Measurements from ENCODE around the gene AGMAT.

AGMAT gene, protein sequence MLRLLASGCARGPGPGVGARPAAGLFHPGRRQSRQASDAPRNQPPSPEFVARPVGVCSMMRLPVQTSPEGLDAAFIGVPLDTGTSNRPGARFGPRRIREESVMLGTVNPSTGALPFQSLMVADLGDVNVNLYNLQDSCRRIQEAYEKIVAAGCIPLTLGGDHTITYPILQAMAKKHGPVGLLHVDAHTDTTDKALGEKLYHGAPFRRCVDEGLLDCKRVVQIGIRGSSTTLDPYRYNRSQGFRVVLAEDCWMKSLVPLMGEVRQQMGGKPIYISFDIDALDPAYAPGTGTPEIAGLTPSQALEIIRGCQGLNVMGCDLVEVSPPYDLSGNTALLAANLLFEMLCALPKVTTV

DNA sequence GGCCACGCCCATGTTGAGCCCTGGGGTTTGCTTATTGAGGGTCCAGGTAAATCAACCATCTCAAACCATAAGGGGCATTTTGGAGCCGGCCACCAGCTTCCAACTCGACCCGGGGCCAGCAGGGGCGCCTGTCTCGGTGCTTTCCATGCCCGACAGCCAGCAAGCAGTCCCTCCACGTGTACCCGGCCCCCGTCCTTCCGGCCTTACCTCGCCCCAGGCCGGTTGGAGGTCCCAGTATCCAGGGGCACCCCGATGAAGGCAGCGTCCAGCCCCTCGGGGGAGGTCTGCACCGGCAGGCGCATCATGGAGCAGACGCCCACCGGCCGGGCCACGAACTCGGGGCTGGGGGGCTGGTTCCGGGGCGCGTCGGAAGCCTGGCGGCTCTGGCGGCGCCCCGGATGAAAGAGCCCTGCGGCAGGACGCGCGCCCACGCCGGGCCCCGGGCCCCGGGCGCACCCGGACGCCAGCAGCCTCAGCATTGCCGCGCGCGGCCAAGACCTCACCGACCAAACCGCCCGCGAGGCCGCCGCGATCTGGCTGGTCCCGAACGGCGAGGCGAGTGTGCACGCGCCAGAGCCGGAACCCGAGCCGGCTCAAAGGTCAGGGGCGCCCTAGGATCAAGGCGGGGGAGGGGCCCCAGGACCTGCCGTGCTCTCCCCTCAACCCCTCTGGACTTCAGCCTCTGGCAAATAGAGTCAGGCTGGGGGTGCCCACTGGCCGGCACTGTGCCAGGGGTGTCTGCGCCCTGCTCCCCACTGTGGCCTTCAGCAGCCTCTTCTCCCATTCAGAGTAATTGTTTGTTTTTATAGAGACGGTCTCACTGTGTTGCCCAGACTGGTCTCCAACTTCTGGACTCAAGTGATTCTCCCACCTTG, at the start of gene AGMAT:
AGMAT (minus strand) TSS at position 563 of the 875 bp plus-strand sequence; CDS start at position 479, 84 bp downstream.
- peak; percentile 78 for DNase-seq (ENCODE audit: low read depth, low spot score)
- no peaks in the 10 kb centered on the region for H3K9me3 ChIP-seq (ENCODE audit: control insufficient read depth, insufficient read depth, low read length)
- H3K4me1 ChIP-seq (ENCODE audit: control insufficient read depth, insufficient read depth, low read length) = no peaks in the 10 kb centered on the region
- peak within 1 kb of the TSS; percentile 53; the same call in 1 of the 2 replicates for H3K4me3 ChIP-seq (ENCODE audit: low read length)
- H3K27ac ChIP-seq (ENCODE audit: low read length) = no peak within 1 kb of the TSS
- no peaks in the 10 kb centered on the region for H3K27me3 ChIP-seq (ENCODE audit: control insufficient read depth, insufficient read depth, low read length)
- no CpG with 5 or more reads among the region's 68 CpGs for WGBS (ENCODE audit: insufficient coverage, insufficient read length)
- no peaks in the 10 kb centered on the region for H3K36me3 ChIP-seq (ENCODE audit: control insufficient read depth, insufficient read depth, low read length)

DNA sequence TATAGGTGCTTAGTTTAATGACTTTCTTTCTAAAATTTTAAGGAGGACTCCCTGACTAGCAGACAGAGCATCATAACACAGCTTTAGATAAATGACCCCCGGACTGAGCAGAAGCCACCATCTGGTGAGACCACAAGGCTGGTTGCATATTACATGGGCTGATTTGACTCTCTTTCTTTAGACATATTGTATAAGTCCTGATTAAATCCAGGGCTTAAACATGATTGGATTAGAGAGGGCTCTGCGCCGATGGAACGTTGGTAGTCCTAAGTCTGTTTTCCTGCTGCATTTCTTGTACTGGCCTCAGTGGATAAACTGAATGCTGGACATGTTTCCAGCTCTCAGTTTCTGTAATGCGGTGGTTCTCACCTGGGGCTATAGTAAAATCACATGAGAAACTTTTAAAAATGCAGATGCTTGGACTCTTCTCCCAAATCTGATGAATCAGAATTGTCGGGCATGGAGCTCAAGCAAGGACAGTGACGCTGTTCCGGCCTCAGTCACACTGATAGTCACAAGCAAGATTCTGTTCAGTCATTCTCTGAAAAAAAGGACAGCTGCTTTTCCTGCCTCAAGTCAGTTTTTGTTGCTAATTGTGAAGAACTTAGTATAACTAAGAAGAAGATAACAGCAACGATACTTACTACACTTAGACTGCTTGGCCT, 49.0 kb upstream of the AGMAT start:
- no CpG with 5 or more reads among the region's 9 CpGs for WGBS (ENCODE audit: insufficient coverage, insufficient read length)

DNA sequence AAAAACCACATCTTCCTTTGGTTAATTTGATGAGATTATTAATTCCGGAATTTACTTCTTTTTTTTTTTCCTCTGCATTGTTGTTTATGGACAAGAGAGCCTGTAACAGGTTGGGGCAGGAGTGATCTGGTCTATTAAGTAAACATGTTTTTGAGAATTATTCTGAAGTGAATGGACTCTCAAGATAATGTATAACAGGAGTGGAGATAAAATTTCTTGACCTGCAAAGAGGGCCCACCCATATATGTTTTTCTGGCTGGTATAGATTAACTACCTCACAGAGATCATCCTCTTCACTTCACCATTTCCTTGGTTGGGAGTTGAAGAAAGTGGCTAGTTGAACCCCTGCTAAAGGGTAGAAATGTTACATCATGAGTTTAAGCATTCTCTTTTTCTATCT, 43.2 kb upstream of the AGMAT start:
- DNase-seq (ENCODE audit: low read depth, low spot score) = no peak
- Histone ChIP-seq H3K4me1 (ENCODE audit: control insufficient read depth, insufficient read depth, low read length) (no peaks in the 10 kb centered on the region), H3K4me3 (ENCODE audit: low read length) (no peak overlapping the region), H3K27me3 (ENCODE audit: control insufficient read depth, insufficient read depth, low read length) (no peaks in the 10 kb centered on the region), H3K27ac (ENCODE audit: low read length) (no peak overlapping the region), H3K9me3 (ENCODE audit: control insufficient read depth, insufficient read depth, low read length) (no peaks in the 10 kb centered on the region), H3K36me3 (ENCODE audit: control insufficient read depth, insufficient read depth, low read length) (peaks cover 7% of the 10 kb centered on the region; the same call in 1 of the 2 replicates)
- no CpG with 5 or more reads among the region's 1 CpG for WGBS (ENCODE audit: insufficient coverage, insufficient read length)

More for the DNA sequence above, 49.0 kb upstream of the AGMAT start:
- no peaks in the 10 kb centered on the region for H3K27me3 ChIP-seq (ENCODE audit: control insufficient read depth, insufficient read depth, low read length)
- H3K4me3 ChIP-seq (ENCODE audit: low read length) = no peak overlapping the region
- H3K4me1 ChIP-seq (ENCODE audit: control insufficient read depth, insufficient read depth, low read length) = no peaks in the 10 kb centered on the region
- H3K9me3 ChIP-seq (ENCODE audit: control insufficient read depth, insufficient read depth, low read length) = no peaks in the 10 kb centered on the region
- H3K27ac ChIP-seq (ENCODE audit: low read length) = no peak overlapping the region
- H3K36me3 ChIP-seq (ENCODE audit: control insufficient read depth, insufficient read depth, low read length) = peaks cover 17% of the 10 kb centered on the region; the same call in 1 of the 2 replicates
- DNase-seq (ENCODE audit: low read depth, low spot score) = no peak

DNA sequence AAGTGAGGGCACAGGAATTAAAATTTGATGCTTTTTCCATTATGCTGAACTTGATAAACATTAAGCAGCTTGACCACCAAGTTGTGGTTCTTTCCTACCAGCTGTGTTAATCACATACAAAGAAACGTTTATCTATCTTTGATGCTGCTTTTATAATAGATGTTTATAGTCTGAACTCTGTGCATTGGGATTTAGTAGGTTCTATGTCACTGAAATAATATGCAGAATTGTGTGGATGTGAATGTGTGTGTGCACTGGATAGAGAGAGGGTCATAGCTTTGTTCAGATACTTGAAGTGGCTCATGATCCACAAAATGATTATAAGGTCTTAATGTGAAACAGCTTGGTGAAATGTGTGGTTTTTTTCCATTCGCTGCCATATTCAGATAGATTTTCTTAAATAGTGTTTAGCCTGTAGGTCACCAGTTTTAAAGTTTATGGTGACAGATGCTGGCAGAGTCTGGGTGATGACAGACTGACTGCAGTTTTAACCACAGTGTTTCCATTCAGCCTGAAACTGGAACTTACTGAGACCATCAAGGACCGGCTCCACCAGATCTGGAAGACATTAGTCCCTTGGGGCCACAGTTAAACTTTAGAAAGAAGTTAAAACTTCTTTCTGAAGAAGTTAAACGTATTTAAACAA, 42.6 kb upstream of the AGMAT start:
- no peak overlapping the region for H3K4me3 ChIP-seq (ENCODE audit: low read length)
- H3K27me3 ChIP-seq (ENCODE audit: control insufficient read depth, insufficient read depth, low read length) = no peaks in the 10 kb centered on the region
- no peak overlapping the region for H3K27ac ChIP-seq (ENCODE audit: low read length)
- peaks cover 7% of the 10 kb centered on the region; the same call in 1 of the 2 replicates for H3K36me3 ChIP-seq (ENCODE audit: control insufficient read depth, insufficient read depth, low read length)
- DNase-seq (ENCODE audit: low read depth, low spot score) = no peak
- no CpG with 5 or more reads among the region's 4 CpGs for WGBS (ENCODE audit: insufficient coverage, insufficient read length)
- no peaks in the 10 kb centered on the region for H3K4me1 ChIP-seq (ENCODE audit: control insufficient read depth, insufficient read depth, low read length)
- no peaks in the 10 kb centered on the region for H3K9me3 ChIP-seq (ENCODE audit: control insufficient read depth, insufficient read depth, low read length)

DNA sequence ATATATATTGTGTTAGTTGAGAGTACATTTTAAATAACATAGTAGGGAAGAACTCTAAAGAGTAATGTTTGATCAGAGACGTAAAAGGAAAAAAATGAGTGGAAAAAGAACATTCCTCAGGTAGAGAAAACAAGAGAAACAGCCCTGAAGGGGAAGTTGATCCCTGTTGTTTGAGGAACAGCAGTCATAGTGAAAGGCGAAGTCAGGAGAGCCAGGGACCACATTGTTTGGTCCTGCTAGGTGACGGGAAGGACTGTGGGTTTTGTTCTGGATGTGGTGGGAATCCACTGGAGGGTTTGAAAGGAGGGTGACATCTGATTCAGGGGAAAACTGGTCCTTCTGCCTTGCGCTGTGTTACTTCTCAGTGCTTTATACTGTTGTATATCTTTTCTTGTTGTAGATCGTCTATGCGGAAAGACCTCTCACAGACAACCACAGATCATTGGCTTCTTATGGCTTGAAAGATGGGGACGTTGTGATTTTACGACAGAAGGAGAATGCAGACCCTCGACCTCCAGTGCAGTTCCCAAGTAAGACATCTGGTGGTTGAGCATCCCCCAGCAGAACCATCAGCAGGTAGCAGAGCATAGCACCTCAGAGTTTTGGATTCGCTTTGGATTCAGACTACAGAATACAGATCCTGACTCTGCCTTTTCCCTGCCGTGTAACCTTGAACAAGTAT, 41.6 kb upstream of the AGMAT start:
- Histone ChIP-seq H3K27me3 (ENCODE audit: control insufficient read depth, insufficient read depth, low read length) (no peaks in the 10 kb centered on the region), H3K36me3 (ENCODE audit: control insufficient read depth, insufficient read depth, low read length) (peaks cover 7% of the 10 kb centered on the region; the same call in 1 of the 2 replicates), H3K4me3 (ENCODE audit: low read length) (no peak overlapping the region), H3K9me3 (ENCODE audit: control insufficient read depth, insufficient read depth, low read length) (no peaks in the 10 kb centered on the region), H3K4me1 (ENCODE audit: control insufficient read depth, insufficient read depth, low read length) (no peaks in the 10 kb centered on the region), H3K27ac (ENCODE audit: low read length) (no peak overlapping the region)
- no CpG with 5 or more reads among the region's 11 CpGs for WGBS (ENCODE audit: insufficient coverage, insufficient read length)
- no peak for DNase-seq (ENCODE audit: low read depth, low spot score)

DNA sequence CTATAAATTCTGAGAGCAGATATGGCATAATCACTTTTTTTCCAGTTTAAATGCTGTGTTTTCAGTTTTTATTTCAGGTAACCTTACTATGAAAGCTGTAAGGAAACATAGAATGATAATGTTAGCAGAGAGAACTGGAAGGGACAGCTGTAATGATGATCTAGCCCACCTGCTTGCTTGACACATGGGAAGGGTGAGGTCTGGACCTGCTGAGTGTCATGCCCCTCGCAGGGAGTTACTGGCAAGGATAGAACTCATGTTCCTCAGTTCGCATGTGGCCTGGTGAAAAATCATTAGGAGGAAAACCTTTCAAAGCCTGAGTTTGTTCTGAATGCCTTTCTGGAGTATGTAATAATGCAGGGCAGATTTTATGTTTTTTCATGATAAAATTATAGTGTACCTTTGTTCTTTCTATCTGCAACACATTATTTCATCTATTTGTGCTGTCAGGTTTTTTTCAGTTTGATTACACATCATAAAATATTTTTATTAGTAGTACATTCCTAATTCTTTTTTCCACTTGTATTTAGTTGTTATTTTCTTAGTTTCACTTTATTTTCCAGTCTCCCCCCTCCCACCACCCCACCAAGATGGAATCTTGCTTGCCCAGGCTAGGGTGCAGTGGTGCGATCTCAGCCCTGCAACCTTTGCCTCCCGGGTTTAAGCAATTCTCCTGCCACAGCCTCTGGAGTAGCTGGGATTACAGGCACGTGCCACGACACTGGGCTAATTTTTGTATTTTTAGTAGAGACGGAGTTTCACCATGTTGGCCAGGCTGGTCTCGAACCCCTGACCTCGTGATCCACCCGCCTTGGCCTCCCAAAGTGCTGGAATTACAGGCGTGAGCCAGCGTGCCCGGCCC, 40.4 kb upstream of the AGMAT start:
- H3K4me1 ChIP-seq (ENCODE audit: control insufficient read depth, insufficient read depth, low read length) = no peaks in the 10 kb centered on the region
- WGBS (ENCODE audit: insufficient coverage, insufficient read length) = no CpG with 5 or more reads among the region's 13 CpGs
- H3K9me3 ChIP-seq (ENCODE audit: control insufficient read depth, insufficient read depth, low read length) = no peaks in the 10 kb centered on the region
- H3K27me3 ChIP-seq (ENCODE audit: control insufficient read depth, insufficient read depth, low read length) = no peaks in the 10 kb centered on the region
- no peak for DNase-seq (ENCODE audit: low read depth, low spot score)
- H3K27ac ChIP-seq (ENCODE audit: low read length) = no peak overlapping the region
- peaks cover 5% of the 10 kb centered on the region; the same call in 1 of the 2 replicates for H3K36me3 ChIP-seq (ENCODE audit: control insufficient read depth, insufficient read depth, low read length)
- no peak overlapping the region for H3K4me3 ChIP-seq (ENCODE audit: low read length)

DNA sequence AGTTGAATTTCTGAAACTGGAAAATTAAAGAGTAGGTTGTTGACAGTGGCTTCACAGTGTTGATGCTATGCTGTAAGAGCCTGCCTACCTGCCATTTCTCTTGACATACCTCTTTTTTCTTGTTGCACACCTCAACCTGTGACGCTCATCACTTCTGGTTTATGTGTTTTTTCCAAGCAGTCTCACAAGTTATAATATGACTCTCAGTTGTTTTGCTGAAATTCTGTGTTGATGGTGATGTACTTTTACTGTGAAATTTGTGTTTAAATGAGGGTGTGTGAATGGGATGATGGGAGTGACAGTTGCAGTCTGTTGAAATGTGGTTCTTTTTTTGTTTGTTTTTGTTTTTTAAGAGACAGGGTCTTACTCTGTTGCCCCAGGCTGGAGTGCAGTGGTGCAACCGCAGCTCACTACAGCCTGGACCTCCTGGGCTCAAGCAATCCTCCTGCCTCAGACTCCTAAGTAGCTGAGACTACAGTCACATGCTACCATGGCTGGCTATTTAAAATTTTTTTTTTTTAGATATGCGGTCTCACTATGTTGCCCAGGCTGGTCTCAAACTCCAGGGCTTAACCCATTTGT, 39.4 kb upstream of the AGMAT start:
- peaks cover 3% of the 10 kb centered on the region; the same call in 1 of the 2 replicates for H3K36me3 ChIP-seq (ENCODE audit: control insufficient read depth, insufficient read depth, low read length)
- no peaks in the 10 kb centered on the region for H3K9me3 ChIP-seq (ENCODE audit: control insufficient read depth, insufficient read depth, low read length)
- no peaks in the 10 kb centered on the region for H3K27me3 ChIP-seq (ENCODE audit: control insufficient read depth, insufficient read depth, low read length)
- no peak overlapping the region for H3K27ac ChIP-seq (ENCODE audit: low read length)
- no peak for DNase-seq (ENCODE audit: low read depth, low spot score)
- no peaks in the 10 kb centered on the region for H3K4me1 ChIP-seq (ENCODE audit: control insufficient read depth, insufficient read depth, low read length)
- WGBS (ENCODE audit: insufficient coverage, insufficient read length) = no CpG with 5 or more reads among the region's 3 CpGs
- no peak overlapping the region for H3K4me3 ChIP-seq (ENCODE audit: low read length)

DNA sequence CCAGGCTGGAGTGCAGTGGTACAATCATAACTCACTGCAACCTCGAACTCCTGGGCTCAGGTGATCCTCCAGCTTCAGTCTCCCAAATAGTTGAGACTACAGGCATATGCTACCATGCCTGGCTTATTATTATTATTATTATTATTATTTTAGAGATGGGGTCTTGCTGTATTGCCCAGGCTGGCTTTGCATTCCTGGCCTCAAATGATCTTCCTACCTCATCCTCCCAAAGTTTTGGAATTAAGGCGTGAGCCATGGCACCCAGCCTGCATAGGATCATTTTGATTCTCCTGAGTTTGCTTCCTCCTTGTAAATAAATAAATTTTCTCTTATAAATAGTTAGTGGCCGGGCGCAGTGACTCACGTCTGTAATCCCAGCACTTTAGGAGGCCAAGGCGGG, 38.6 kb upstream of the AGMAT start:
- H3K9me3 ChIP-seq (ENCODE audit: control insufficient read depth, insufficient read depth, low read length) = no peaks in the 10 kb centered on the region
- H3K4me1 ChIP-seq (ENCODE audit: control insufficient read depth, insufficient read depth, low read length) = no peaks in the 10 kb centered on the region
- DNase-seq (ENCODE audit: low read depth, low spot score) = no peak
- peaks cover 3% of the 10 kb centered on the region; the same call in 1 of the 2 replicates for H3K36me3 ChIP-seq (ENCODE audit: control insufficient read depth, insufficient read depth, low read length)
- H3K4me3 ChIP-seq (ENCODE audit: low read length) = no peak overlapping the region
- no CpG with 5 or more reads among the region's 6 CpGs for WGBS (ENCODE audit: insufficient coverage, insufficient read length)
- H3K27me3 ChIP-seq (ENCODE audit: control insufficient read depth, insufficient read depth, low read length) = no peaks in the 10 kb centered on the region
- H3K27ac ChIP-seq (ENCODE audit: low read length) = no peak overlapping the region
